NB4 (cell line): ENCODE measurements around the gene PCDH15.

Source experiments
- CTCF ChIP-seq: IDR thresholded peaks from one replicate; pipeline ENCODE4 v1.5.1; 2012; ENCODE audit warnings: low read depth, low read length
- MAX ChIP-seq: IDR thresholded peaks from 2 replicates; pipeline ENCODE4 v1.6.1; 2011; ENCODE audit warnings: low read depth, low read length
- POLR2A ChIP-seq: IDR thresholded peaks from 2 replicates; pipeline ENCODE4 v1.6.1; 2011; ENCODE audit warnings: mild to moderate bottlenecking; ENCODE audit not compliant: insufficient read length; ENCODE audit errors: extremely low read depth

- no peak for TF ChIP-seq CTCF
- no peak for TF ChIP-seq MAX
- TF ChIP-seq POLR2A: no peak
These were observed 135.9 kb downstream of the PCDH15 start for GRCh38 chr10:54665095-54665494.
